GM19025 (cell line): Measurements from ENCODE around the gene SDK1.

ENCODE experiments used
- ATAC-seq: cut with Tn5 transposase; IDR thresholded peaks from one replicate; pipeline ENCODE4 v1.9.1; 2021; ENCODE audit warnings: mild to moderate bottlenecking, low read depth, moderate library complexity; ENCODE audit not compliant: unreplicated experiment

The SDK1 gene

GRCh38 chr7:3399858-3400257 is 98.8 kb downstream of the SDK1 start:
- ATAC-seq, result no peak

GRCh38 chr7:3404501-3404900 is 103.4 kb downstream of the SDK1 start:
- no peak for ATAC-seq

- ATAC-seq, result no peak
Measured at GRCh38 chr7:3408814-3409595, 108.0 kb downstream of the SDK1 start.

GRCh38 chr7:3412871-3413270 is 111.8 kb downstream of the SDK1 start:
- no peak for ATAC-seq

GRCh38 chr7:3415861-3416312 is 114.8 kb downstream of the SDK1 start:
- no peak for ATAC-seq

GRCh38 chr7:3416453-3416852 is 115.4 kb downstream of the SDK1 start:
- no peak for ATAC-seq

- no peak for ATAC-seq
Measured at GRCh38 chr7:3425087-3425486, 124.0 kb downstream of the SDK1 start.

GRCh38 chr7:3426064-3426463 is 125.0 kb downstream of the SDK1 start:
- ATAC-seq, result no peak

- ATAC-seq, result no peak
Measured at GRCh38 chr7:3427957-3428356, 126.9 kb downstream of the SDK1 start.

GRCh38 chr7:3429981-3430380 is 128.9 kb downstream of the SDK1 start:
- no peak for ATAC-seq

GRCh38 chr7:3430588-3430987 is 129.5 kb downstream of the SDK1 start:
- no peak for ATAC-seq

GRCh38 chr7:3431306-3431705 is 130.3 kb downstream of the SDK1 start:
- no peak for ATAC-seq

GRCh38 chr7:3432911-3433310 is 131.9 kb downstream of the SDK1 start:
- no peak for ATAC-seq

GRCh38 chr7:3434611-3435010 is 133.6 kb downstream of the SDK1 start:
- no peak for ATAC-seq

GRCh38 chr7:3436112-3436511 is 135.1 kb downstream of the SDK1 start:
- no peak for ATAC-seq

- no peak for ATAC-seq
Measured at GRCh38 chr7:3436746-3437145, 135.7 kb downstream of the SDK1 start.

GRCh38 chr7:3437467-3437866 is 136.4 kb downstream of the SDK1 start:
- ATAC-seq, result no peak

GRCh38 chr7:3438352-3438751 is 137.3 kb downstream of the SDK1 start:
- no peak for ATAC-seq

GRCh38 chr7:3439333-3440030 is 138.4 kb downstream of the SDK1 start:
- no peak for ATAC-seq

GRCh38 chr7:3440509-3440908 is 139.5 kb downstream of the SDK1 start:
- no peak for ATAC-seq

- ATAC-seq, result no peak
Measured at GRCh38 chr7:3443716-3444115, 142.7 kb downstream of the SDK1 start.

- ATAC-seq, result no peak
Measured at GRCh38 chr7:3446786-3447185, 145.7 kb downstream of the SDK1 start.
